Osteoblast (primary cell): ENCODE data around the gene CDK5RAP2. TPM values are rescaled to one million over a fixed set of nuclear protein-coding genes. Genes with fewer than 3 reads are reported as not detected.
A peak's percentile ranks its signal among the peaks of the same experiment; 100 is the strongest.
"Not testable (repeated sequence)": the region's sequence is repeated elsewhere in the genome, so short reads cannot be mapped to it uniquely, and the experiment has no call there.

ENCODE experiments used
- DNase-seq: peaks from one replicate; pipeline ENCODE4 v3.0.0; 2011; ENCODE audit warnings: low spot score, mixed read lengths; ENCODE audit not compliant: insufficient read length; ENCODE audit errors: missing footprints
- H2AFZ ChIP-seq: 2 replicates; pipeline ENCODE4 v1.6.0; 2011; ENCODE audit warnings: mild to moderate bottlenecking, low read length
- H3K27ac ChIP-seq: 2 replicates; pipeline ENCODE4 v1.5.1; 2011; ENCODE audit warnings: mild to moderate bottlenecking, low read depth, low read length, moderate library complexity
- H3K27me3 ChIP-seq: 2 replicates; pipeline ENCODE4 v1.6.0; 2012; ENCODE audit warnings: mild to moderate bottlenecking, control low read depth, inconsistent platforms, low read length, moderate library complexity; ENCODE audit not compliant: insufficient read depth
- H3K36me3 ChIP-seq: 2 replicates; pipeline ENCODE4 v1.5.1; 2011; ENCODE audit warnings: mild to moderate bottlenecking, low read length, control low read depth, moderate library complexity; ENCODE audit not compliant: insufficient read depth
- H3K4me1 ChIP-seq: 2 replicates; pipeline ENCODE4 v1.5.1; 2011; ENCODE audit warnings: mild to moderate bottlenecking, low read length, control low read depth, moderate library complexity; ENCODE audit not compliant: insufficient read depth
- H3K4me2 ChIP-seq: 2 replicates; pipeline ENCODE4 v1.6.0; 2011; ENCODE audit warnings: mild to moderate bottlenecking, low read length; ENCODE audit not compliant: insufficient read depth
- H3K4me3 ChIP-seq: fragments of 200-600 bp; sonication (generic); 3 replicates; pipeline ENCODE4 v1.5.1; 2012; ENCODE audit warnings: mild to moderate bottlenecking, low read length, inconsistent platforms; ENCODE audit not compliant: insufficient read depth
- H3K79me2 ChIP-seq: 2 replicates; pipeline ENCODE4 v1.6.0; 2012; ENCODE audit warnings: mild to moderate bottlenecking, low read length, control low read depth, inconsistent platforms; ENCODE audit not compliant: insufficient read depth
- H3K9me3 ChIP-seq: 2 replicates; pipeline ENCODE4 v1.5.1; 2011; ENCODE audit warnings: low read depth, low read length, control low read depth
- H4K20me1 ChIP-seq: 2 replicates; pipeline ENCODE4 v1.6.0; 2012; ENCODE audit warnings: mild to moderate bottlenecking, low read length, control low read depth; ENCODE audit not compliant: insufficient read depth
- total RNA-seq: library from RNA; depleted of rRNA; stranded (reverse); fragments of >200 nt; gene quantifications from 2 replicates; pipeline ENCODE4 v1.2.3, GENCODE V29; 2012
- TF ChIP-seq, protein P1 (sequence below): IDR thresholded peaks from 2 replicates; pipeline ENCODE4 v1.5.1; 2011; ENCODE audit warnings: mild to moderate bottlenecking, low read depth, low read length, moderate library complexity; ENCODE audit errors: extremely low read depth

Gene CDK5RAP2
- total RNA-seq: 52.2 and 59.7 TPM in 2 replicates

DNA sequence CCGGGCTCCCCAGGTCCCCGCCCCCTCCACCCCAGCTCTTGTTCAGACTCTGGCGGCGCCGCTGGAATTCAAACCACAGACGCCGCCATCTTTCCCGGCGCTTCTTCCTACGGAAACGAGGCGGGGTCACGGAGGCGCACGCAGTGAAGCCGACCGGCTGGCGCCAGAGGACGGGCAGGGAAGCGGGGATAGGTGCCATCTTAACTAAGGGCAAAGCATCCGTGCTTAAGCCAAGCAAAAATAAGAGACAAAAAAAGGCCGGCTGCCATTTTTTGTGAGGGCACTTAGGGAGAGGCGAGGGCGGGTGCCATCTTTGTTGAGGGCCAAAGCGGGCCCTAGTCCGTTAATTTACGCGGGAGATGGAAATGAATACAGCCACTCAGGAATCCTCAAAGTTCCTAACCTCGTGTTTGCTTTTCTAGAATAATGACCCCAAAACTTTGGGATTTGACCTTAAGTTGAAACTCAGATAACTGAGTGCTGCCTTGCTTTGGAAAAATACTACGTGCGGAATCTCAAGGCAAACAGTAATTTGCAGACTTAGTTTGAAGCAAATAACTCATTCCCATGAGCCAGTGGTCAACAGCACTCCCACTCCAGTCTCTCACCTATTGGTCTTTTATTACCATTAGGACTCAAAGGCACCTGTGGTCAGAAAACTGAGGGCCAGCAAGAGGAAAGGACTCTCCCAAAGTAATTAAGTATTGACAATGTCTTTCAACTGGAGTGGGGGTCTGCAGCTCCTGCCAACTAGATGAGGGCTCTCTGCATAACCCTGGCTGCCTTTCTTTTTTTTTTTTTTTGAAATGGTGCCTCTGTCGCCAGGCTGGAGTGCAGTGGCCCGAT lies at the start of gene CDK5RAP2:
CDK5RAP2 (minus strand) TSS at position 117 of the 846 bp plus-strand sequence. CDS start 189 bp downstream, outside the sequence.
- Histone ChIP-seq H4K20me1 (no peaks in the 10 kb centered on the region), H3K4me1 (peaks cover 15% of the 10 kb centered on the region), H3K27me3 (no peaks in the 10 kb centered on the region), H2AFZ (peak within 1 kb of the TSS; percentile 100), H3K36me3 (no peaks in the 10 kb centered on the region), H3K4me3 (peak within 1 kb of the TSS; percentile 99), H3K4me2 (peak within 1 kb of the TSS; percentile 96), H3K79me2 (peaks cover 48% of the 10 kb centered on the region), H3K27ac (peak within 1 kb of the TSS; percentile 80), H3K9me3 (no peaks in the 10 kb centered on the region)
- peak; percentile 96 for DNase-seq
- TF ChIP-seq, protein P1, sequence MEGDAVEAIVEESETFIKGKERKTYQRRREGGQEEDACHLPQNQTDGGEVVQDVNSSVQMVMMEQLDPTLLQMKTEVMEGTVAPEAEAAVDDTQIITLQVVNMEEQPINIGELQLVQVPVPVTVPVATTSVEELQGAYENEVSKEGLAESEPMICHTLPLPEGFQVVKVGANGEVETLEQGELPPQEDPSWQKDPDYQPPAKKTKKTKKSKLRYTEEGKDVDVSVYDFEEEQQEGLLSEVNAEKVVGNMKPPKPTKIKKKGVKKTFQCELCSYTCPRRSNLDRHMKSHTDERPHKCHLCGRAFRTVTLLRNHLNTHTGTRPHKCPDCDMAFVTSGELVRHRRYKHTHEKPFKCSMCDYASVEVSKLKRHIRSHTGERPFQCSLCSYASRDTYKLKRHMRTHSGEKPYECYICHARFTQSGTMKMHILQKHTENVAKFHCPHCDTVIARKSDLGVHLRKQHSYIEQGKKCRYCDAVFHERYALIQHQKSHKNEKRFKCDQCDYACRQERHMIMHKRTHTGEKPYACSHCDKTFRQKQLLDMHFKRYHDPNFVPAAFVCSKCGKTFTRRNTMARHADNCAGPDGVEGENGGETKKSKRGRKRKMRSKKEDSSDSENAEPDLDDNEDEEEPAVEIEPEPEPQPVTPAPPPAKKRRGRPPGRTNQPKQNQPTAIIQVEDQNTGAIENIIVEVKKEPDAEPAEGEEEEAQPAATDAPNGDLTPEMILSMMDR: no peak

DNA sequence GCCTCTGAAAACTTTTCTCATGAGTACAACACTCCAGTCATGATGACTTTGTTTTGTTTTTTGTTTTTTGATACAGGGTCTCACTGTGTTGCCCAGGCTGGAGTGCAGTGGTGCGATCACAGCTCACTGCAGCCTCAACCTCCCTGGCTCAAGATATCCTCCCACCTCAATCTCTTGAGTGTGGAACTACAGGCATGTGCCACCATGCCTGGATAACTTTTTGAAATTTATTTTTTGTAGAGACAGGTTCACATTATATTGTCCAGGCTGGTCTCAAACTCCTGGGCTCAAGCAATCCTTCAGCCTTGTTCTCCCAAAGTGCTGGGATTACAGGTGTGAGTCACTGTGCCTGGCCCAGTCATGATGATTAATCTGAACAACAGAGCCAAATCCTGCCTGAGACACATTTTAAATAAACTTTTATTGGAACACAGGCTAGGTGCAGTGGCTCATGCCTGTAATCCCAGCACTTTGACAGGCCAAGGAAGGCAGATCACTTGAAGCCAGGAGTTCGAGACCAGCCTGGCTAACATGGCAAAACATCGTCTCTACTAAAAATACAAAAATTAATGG lies 49.0 kb upstream of the CDK5RAP2 start:
- peak; percentile 52 for DNase-seq
- H4K20me1 ChIP-seq, H3K4me1 ChIP-seq, H3K4me2 ChIP-seq, H3K27ac ChIP-seq, H3K4me3 ChIP-seq, H2AFZ ChIP-seq, H3K27me3 ChIP-seq, H3K9me3 ChIP-seq, H3K79me2 ChIP-seq, H3K36me3 ChIP-seq: not testable (repeated sequence)

DNA sequence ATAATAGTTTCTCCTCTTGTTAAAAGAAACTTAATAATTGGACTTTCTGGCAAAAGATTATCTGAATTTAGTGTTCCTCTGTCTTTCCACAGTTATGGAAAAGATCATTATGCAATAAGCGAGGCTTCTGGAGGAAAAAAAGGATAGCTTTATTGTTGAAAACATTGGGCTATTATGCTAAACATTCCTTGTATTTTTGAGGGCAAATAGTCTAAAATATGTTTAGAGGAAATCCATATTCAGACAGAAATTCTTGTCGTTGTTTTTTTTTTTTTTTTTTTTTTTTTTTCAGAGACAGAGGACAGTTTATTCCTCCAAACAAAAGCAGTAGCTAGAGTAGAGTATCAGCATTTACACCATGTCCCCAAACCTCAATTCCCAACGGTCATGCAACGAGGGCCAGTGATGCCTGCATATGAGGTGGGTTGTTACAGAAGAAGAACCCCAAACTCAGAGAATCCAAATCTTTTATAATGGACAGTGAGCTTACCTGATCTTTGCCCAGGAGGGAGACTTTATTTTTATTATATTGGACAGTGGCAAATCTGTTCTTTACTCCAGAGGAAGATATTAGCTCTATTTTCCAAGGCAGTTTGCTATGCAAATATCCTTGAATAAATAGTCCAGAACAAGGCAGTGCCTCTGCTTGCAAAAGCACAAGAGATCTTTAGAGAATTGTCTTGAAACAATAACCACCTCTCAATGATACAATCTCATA lies 48.4 kb upstream of the CDK5RAP2 start:
- Histone ChIP-seq H4K20me1 (no peaks in the 10 kb centered on the region), H3K36me3 (no peaks in the 10 kb centered on the region), H3K4me1 (peaks cover 7% of the 10 kb centered on the region), H3K4me2 (no peak overlapping the region), H2AFZ (no peak overlapping the region), H3K9me3 (no peaks in the 10 kb centered on the region), H3K4me3 (no peak overlapping the region), H3K27me3 (no peaks in the 10 kb centered on the region), H3K27ac (no peak overlapping the region), H3K79me2 (no peaks in the 10 kb centered on the region)
- TF ChIP-seq, protein P1: no peak
- DNase-seq: no peak

DNA sequence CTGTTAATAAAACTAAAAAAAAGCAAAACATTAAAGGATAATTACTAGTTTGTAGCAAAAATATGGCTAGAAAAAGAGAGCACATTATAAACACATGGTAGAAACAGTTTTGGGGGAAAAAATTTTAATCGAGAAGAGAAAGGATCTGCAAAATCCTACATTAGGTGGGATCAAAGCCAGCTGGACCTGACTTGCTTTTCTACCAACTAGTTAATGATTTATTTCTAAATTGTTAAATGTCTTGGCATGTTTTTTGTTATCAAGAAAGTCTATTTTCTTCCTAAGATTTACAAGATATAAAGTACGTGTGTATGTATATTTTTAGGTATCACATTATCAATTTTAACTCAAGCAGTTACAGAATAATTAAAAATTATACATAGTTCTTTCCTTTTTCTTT lies 47.1 kb upstream of the CDK5RAP2 start:
- H3K4me2 ChIP-seq: no peak overlapping the region
- no peak overlapping the region for H2AFZ ChIP-seq
- no peaks in the 10 kb centered on the region for H3K36me3 ChIP-seq
- no peaks in the 10 kb centered on the region for H3K9me3 ChIP-seq
- H3K27me3 ChIP-seq: no peaks in the 10 kb centered on the region
- TF ChIP-seq, protein P1: no peak
- H3K27ac ChIP-seq: no peak overlapping the region
- H3K4me3 ChIP-seq: no peak overlapping the region
- peaks cover 7% of the 10 kb centered on the region for H3K4me1 ChIP-seq
- no peak for DNase-seq
- no peaks in the 10 kb centered on the region for H4K20me1 ChIP-seq
- no peaks in the 10 kb centered on the region for H3K79me2 ChIP-seq
